Sigmoid colon (tissue), 7 donors: Measurements from ENCODE around the gene NEURL2. TPM values are rescaled to one million over a fixed set of nuclear protein-coding genes. Genes with fewer than 3 reads are reported as not detected.
A peak's percentile ranks its signal among the peaks of the same experiment; 100 is the strongest.

ENCODE experiments used
- DNase-seq: peaks from one replicate; pipeline ENCODE4 v3.0.0-alpha.2; 2019
- H3K27ac ChIP-seq, 4 donors: fragments of 200-600 bp; sonication (generic); one replicate each; pipeline ENCODE4 v1.5.1; 2016 to 2019; ENCODE audit warnings: mild to moderate bottlenecking in 1 of 4
- H3K27me3 ChIP-seq, 3 donors: fragments of 200-600 bp; sonication (generic); one replicate each; pipeline ENCODE4 v1.5.1; 2019; ENCODE audit warnings: mild to moderate bottlenecking in 1 of 3
- H3K36me3 ChIP-seq, 4 donors: fragments of 200-600 bp; sonication (generic); one replicate each; pipeline ENCODE4 v1.5.1; 2016 to 2019
- H3K4me1 ChIP-seq, 4 donors: fragments of 200-600 bp; sonication (generic); one replicate each; pipeline ENCODE4 v1.5.1; 2017 to 2019
- H3K4me3 ChIP-seq, 4 donors: fragments of 200-600 bp; sonication (generic); one replicate each; pipeline ENCODE4 v1.5.1; 2017 to 2019; ENCODE audit warnings: mild to moderate bottlenecking in 2 of 4, moderate library complexity in 1 of 4
- H3K9me3 ChIP-seq, 4 donors: fragments of 200-600 bp in 3 of 4; sonication (generic) in 3 of 4; one replicate each; pipeline versions ENCODE4 v1.5.1 to v1.6.1; 2013 to 2019
- EP300 ChIP-seq, 4 donors: sonication (generic); formaldehyde crosslinking; IDR thresholded peaks; one replicate each; pipeline ENCODE4 v1.6.1; 2017; ENCODE audit warnings: antibody characterized with exemption in 4 of 4
- POLR2A ChIP-seq, 2 donors: fragments of 450-650 bp; IDR thresholded peaks; one replicate each; pipeline ENCODE4 v1.6.1; 2016; ENCODE audit warnings: antibody characterized with exemption in 2 of 2, mild to moderate bottlenecking in 2 of 2, moderate library complexity in 2 of 2
- POLR2AphosphoS5 ChIP-seq, 4 donors: sonication (generic); formaldehyde crosslinking; IDR thresholded peaks; one replicate each; pipeline ENCODE4 v1.6.1; 2017; ENCODE audit warnings: antibody characterized with exemption in 4 of 4
- WGBS, 2 donors: extraction: QIAGEN DNeasy Blood & Tissue Kit; methylation state at CpG; one replicate each; pipeline ENCODE4 v1.1.7; 2013; 5-methylcytosine and 5-hydroxymethylcytosine counted together
- intact Hi-C: fragments of 100-400 bp; cut with DNase I; formaldehyde crosslinking; loops from one replicate; pipeline ENCODE4 v1.15.1; 2023
- polyA plus RNA-seq, 3 donors: library from polyadenylated mRNA; stranded (reverse); fragments of 200-250 nt; gene quantifications; one replicate each; pipeline ENCODE4 v1.2.3, GENCODE V29; 2013
- total RNA-seq, 4 donors: library from RNA; depleted of rRNA; stranded (reverse); fragments of >200 nt; gene quantifications; one replicate each; pipeline ENCODE4 v1.1.0, GENCODE V29; 2016
- TF ChIP-seq, protein P1 (sequence below), 4 experiments: fragments of 450-650 bp in 3 of 4; fragments of 200-600 bp in 1 of 4; IDR thresholded peaks; one replicate each; pipeline ENCODE4 v1.5.1; 2016 to 2019; ENCODE audit warnings: antibody characterized with exemption in 4 of 4, mild to moderate bottlenecking in 3 of 4, moderate library complexity in 2 of 4
- donor health status: healthy with polysubstance abuse.
- donor health status: Bipolar disorder and iron deficiency.
- donor health status: healthy.

The NEURL2 gene
- total and polyA plus RNA-seq, 7 donors = 1.8 to 25.8 (median 18.9) TPM

DNA sequence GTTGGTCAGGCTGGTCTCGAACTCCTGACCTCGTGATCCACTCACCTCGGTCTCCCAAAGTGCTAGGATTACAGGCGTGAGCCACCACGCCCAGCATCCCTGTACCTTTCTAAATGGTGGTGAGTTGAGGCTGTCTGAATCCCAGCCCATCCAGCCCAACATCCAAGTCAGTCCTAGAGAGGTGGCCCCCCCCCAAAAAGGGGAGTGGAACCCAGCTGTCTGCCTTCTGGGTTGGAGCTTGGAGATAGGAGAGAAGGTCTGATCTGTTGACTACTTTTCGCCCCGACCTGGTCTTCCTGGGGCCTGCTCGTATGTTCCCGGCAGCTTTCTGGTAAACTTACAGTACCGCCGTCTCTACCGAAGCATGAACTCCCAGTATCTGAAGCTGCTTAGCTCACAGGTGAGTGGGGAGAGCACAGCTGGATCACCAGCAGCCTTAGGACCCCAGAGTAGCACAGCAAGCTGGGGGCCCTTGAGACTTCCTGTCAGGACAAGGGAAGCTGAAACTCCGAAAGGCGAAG lies 5.7 kb upstream of the NEURL2 start:
- H3K4me3 ChIP-seq = no peak overlapping the region
- no peak for DNase-seq
- WGBS, 2 donors = 93 to 94% methylated on average over 14 of the region's 14 CpGs
- H3K27me3 ChIP-seq = no peaks in the 10 kb centered on the region
- peaks cover 17 to 88% (median 31%) of the 10 kb centered on the region in 4 donors for H3K36me3 ChIP-seq
- H3K27ac ChIP-seq = no peak overlapping the region
- TF ChIP-seq POLR2AphosphoS5 (IDR thresholded peaks at IDR 0.05) (no peak), EP300 (IDR thresholded peaks at IDR 0.05) (no peak), POLR2A (IDR thresholded peaks at IDR 0.05) (no peak)
- TF ChIP-seq, protein P1, sequence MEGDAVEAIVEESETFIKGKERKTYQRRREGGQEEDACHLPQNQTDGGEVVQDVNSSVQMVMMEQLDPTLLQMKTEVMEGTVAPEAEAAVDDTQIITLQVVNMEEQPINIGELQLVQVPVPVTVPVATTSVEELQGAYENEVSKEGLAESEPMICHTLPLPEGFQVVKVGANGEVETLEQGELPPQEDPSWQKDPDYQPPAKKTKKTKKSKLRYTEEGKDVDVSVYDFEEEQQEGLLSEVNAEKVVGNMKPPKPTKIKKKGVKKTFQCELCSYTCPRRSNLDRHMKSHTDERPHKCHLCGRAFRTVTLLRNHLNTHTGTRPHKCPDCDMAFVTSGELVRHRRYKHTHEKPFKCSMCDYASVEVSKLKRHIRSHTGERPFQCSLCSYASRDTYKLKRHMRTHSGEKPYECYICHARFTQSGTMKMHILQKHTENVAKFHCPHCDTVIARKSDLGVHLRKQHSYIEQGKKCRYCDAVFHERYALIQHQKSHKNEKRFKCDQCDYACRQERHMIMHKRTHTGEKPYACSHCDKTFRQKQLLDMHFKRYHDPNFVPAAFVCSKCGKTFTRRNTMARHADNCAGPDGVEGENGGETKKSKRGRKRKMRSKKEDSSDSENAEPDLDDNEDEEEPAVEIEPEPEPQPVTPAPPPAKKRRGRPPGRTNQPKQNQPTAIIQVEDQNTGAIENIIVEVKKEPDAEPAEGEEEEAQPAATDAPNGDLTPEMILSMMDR (IDR thresholded peaks at IDR 0.05) = no peak
- H3K9me3 ChIP-seq = no peaks in the 10 kb centered on the region
- peaks cover 0 to 17% (median 11%) of the 10 kb centered on the region in 4 donors for H3K4me1 ChIP-seq
- intact Hi-C loops = no loop called here

DNA sequence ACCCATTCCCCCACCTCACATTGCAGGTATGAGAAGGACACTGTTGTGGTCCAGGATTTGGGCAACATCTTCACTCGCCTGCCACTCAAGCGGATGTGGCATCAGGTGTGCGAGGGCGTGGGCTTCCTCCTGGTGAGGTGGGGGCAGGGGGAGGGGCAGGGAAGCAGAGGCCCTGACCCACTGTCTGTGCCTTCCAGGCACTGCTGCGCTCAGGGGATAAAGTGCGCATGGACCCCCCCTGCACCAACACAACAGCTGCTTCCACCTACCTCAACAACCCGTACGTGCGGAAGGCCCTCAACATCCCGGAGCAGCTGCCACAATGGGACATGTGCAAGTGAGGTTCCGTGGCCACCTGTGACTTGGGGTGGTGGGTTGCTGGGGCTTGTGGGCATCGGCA lies 3.8 kb upstream of the NEURL2 start:
- WGBS, 2 donors = 78 to 90% methylated on average over 12 of the region's 12 CpGs
- Histone ChIP-seq H3K9me3 (no peaks in the 10 kb centered on the region), H3K36me3 (peaks cover 17 to 75% (median 31%) of the 10 kb centered on the region in 4 donors), H3K4me1 (peaks cover 0 to 32% (median 20%) of the 10 kb centered on the region in 4 donors), H3K4me3 (no peak overlapping the region), H3K27me3 (no peaks in the 10 kb centered on the region), H3K27ac (no peak overlapping the region)
- no peak for TF ChIP-seq POLR2A (IDR thresholded peaks at IDR 0.05)
- TF ChIP-seq EP300 (IDR thresholded peaks at IDR 0.05) = no peak
- no peak for TF ChIP-seq POLR2AphosphoS5 (IDR thresholded peaks at IDR 0.05)
- TF ChIP-seq, protein P1 (IDR thresholded peaks at IDR 0.05) = no peak
- no peak for DNase-seq
- intact Hi-C loops = loop anchor here (5.0 kb wide), 1 partner anchor 62 kb away; the partner anchor contains the start of gene SNX21

DNA sequence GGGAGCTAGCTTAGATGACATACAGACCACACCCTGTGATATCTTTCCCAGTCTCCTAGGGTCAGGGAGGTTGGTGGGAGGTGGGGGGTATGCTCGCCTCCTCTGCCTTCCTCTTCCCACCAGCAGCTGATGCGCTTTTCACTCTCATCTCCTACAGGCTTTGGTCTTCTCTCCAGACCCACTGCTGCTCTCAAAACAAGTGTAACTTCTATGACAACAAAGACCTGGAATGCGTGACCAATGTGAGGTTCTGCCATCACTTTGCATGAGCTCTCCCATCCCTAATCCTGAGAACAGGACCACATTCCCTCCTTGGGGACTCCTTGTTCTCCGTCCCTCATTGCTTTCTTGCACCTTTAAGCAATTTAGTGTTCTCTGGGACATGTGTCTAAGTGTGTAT lies 2.8 kb upstream of the NEURL2 start:
- Histone ChIP-seq H3K27ac (no peak overlapping the region), H3K36me3 (peaks cover 17 to 66% (median 31%) of the 10 kb centered on the region in 4 donors)
- intact Hi-C loops = loop anchor here (5.0 kb wide), 1 partner anchor 62 kb away; the partner anchor contains the start of gene SNX21

DNA sequence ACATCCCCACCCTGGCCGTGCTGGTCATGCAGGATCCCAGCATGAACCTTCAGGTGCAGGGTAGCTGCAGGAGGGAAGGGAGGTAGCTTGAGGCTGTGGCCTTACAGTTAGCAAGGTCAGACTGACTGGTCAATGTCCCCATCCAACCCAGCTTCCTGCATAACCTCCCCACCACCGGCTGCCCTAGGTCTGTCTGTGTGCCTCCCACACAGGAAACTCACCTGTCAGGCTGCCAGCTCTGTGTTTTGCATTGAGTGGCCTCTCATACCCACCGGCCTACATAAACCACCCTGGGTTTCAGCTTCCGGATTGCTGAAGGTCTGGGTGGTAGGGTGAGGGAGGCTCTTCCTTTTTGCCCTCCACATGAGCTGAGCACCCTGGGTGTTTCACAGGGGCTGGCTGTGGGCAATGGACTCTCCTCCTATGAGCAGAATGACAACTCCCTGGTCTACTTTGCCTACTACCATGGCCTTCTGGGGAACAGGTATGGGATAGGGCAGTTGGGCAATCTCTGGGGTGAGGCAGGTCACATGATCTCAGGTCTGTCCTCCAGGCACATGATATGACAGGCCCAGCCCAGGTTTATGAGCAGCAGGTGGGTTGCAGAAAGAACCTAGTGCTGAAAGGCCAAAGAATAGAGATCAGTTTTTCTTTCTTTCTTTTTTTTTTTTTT lies 2.0 kb upstream of the NEURL2 start:
- Histone ChIP-seq H3K36me3 (peaks cover 17 to 57% (median 31%) of the 10 kb centered on the region in 4 donors), H3K9me3 (no peaks in the 10 kb centered on the region), H3K27me3 (no peaks in the 10 kb centered on the region), H3K27ac (no peak overlapping the region), H3K4me3 (no peak overlapping the region), H3K4me1 (peaks cover 0 to 40% (median 29%) of the 10 kb centered on the region in 4 donors)
- TF ChIP-seq POLR2AphosphoS5 (IDR thresholded peaks at IDR 0.05) = peak in 1 of 4 donors; percentile 5
- no peak for TF ChIP-seq POLR2A (IDR thresholded peaks at IDR 0.05)
- DNase-seq = no peak
- 25 to 51% methylated on average over 4 of the region's 4 CpGs for WGBS, 2 donors
- intact Hi-C loops = loop anchor here (5.0 kb wide), 1 partner anchor 61 kb away; the partner anchor contains the start of gene SNX21

More for the DNA sequence above, 2.8 kb upstream of the NEURL2 start:
- Histone ChIP-seq H3K4me3 (no peak overlapping the region), H3K27me3 (no peaks in the 10 kb centered on the region), H3K9me3 (no peaks in the 10 kb centered on the region), H3K4me1 (peaks cover 0 to 40% (median 29%) of the 10 kb centered on the region in 4 donors)
- WGBS, 2 donors = 93 to 94% methylated on average over 4 of the region's 4 CpGs
- TF ChIP-seq EP300 (IDR thresholded peaks at IDR 0.05) (no peak), POLR2A (IDR thresholded peaks at IDR 0.05) (no peak)
- TF ChIP-seq, protein P1 (IDR thresholded peaks at IDR 0.05) = no peak
- DNase-seq = no peak
